Measurements from ENCODE around the gene LHFPL3.

GRCh38 chr7:104306793-104307192 is 21.6 kb upstream of the LHFPL3 start:
- no peak for TF ChIP-seq POLR2A (IDR thresholded peaks at IDR 0.05)
- TF ChIP-seq CTCF (IDR thresholded peaks at IDR 0.05): no peak
